GM19455 (cell line): ENCODE measurements around the gene ABR.

Experiments used
- ATAC-seq: cut with Tn5 transposase; IDR thresholded peaks from one replicate; pipeline ENCODE4 v1.9.1; 2021; ENCODE audit not compliant: unreplicated experiment

ABR gene

GRCh38 chr17:968812-969730, 210.7 kb downstream of the ABR start:
- no peak for ATAC-seq

- no peak for ATAC-seq
Measured at GRCh38 chr17:967122-967521, 212.7 kb downstream of the ABR start.

GRCh38 chr17:965311-965989, 214.3 kb downstream of the ABR start:
- ATAC-seq, result no peak

- no peak for ATAC-seq
Measured at GRCh38 chr17:964876-965275, 214.9 kb downstream of the ABR start.

GRCh38 chr17:962670-963069, 217.1 kb downstream of the ABR start:
- no peak for ATAC-seq

GRCh38 chr17:962166-962565, 217.6 kb downstream of the ABR start:
- no peak for ATAC-seq

GRCh38 chr17:958712-959451, 220.9 kb downstream of the ABR start:
- no peak for ATAC-seq

GRCh38 chr17:957856-958421, 221.8 kb downstream of the ABR start:
- no peak for ATAC-seq

- ATAC-seq, result no peak
Measured at GRCh38 chr17:956905-957304, 222.9 kb downstream of the ABR start.

- no peak for ATAC-seq
Measured at GRCh38 chr17:954431-955164, 225.2 kb downstream of the ABR start.

- ATAC-seq, result no peak
Measured at GRCh38 chr17:953767-954166, 226.0 kb downstream of the ABR start.
